Neural cell (in vitro differentiated cells): ENCODE measurements around the gene CALCA. TPM values are rescaled to one million over a fixed set of nuclear protein-coding genes. Genes with fewer than 3 reads are reported as not detected.

Experiments
- H2AFZ ChIP-seq: fragments of 200-600, 300-800 bp; sonication (generic), shearing (Covaris generic); 2 replicates; pipeline ENCODE4 v1.6.0; 2014; ENCODE audit warnings: low read depth, mild to moderate bottlenecking, antibody characterized with exemption, low read length, moderate library complexity
- H3F3A ChIP-seq: fragments of 200-600 bp; shearing (Covaris generic); 2 replicates; pipeline ENCODE4 v1.6.1; 2016; ENCODE audit warnings: mild to moderate bottlenecking, moderate library complexity, mixed read lengths, antibody characterized with exemption, low read length; ENCODE audit not compliant: insufficient read depth, poor library complexity, severe bottlenecking
- H3K27ac ChIP-seq: fragments of 200-600, 300-800 bp; sonication (generic), shearing (Covaris generic); 2 replicates; pipeline ENCODE4 v1.5.1; 2014; ENCODE audit warnings: mild to moderate bottlenecking, low read length, moderate library complexity
- H3K27me3 ChIP-seq: fragments of 300-800, 200-600 bp; sonication (generic), shearing (Covaris generic); 2 replicates; pipeline ENCODE4 v1.6.0; 2014; ENCODE audit warnings: mild to moderate bottlenecking, low read depth, low read length, moderate library complexity; ENCODE audit not compliant: insufficient read depth
- H3K36me3 ChIP-seq: fragments of 300-800, 200-600 bp; sonication (generic), shearing (Covaris generic); 2 replicates; pipeline ENCODE4 v1.5.1; 2014; ENCODE audit warnings: mild to moderate bottlenecking, antibody characterized with exemption, low read length, moderate library complexity; ENCODE audit not compliant: insufficient read depth
- H3K4me2 ChIP-seq: fragments of 300-800, 200-600 bp; sonication (generic), shearing (Covaris generic); 2 replicates; pipeline ENCODE4 v1.6.0; 2014; ENCODE audit warnings: mild to moderate bottlenecking, low read length
- H3K4me3 ChIP-seq: fragments of 300-800, 200-600 bp; sonication (generic), shearing (Covaris generic); 2 replicates; pipeline ENCODE4 v1.5.1; 2014; ENCODE audit warnings: mild to moderate bottlenecking, low read length, moderate library complexity
- H3K79me2 ChIP-seq: fragments of 200-600 bp; shearing (Covaris generic); replicated peaks from 2 replicates; pipeline ENCODE4 v1.6.0; 2014; ENCODE audit warnings: mild to moderate bottlenecking, low read length, moderate library complexity; ENCODE audit not compliant: insufficient read depth
- H3K9ac ChIP-seq: fragments of 300-800, 200-600 bp; sonication (generic), shearing (Covaris generic); 2 replicates; pipeline ENCODE4 v1.6.1; 2016; ENCODE audit warnings: mild to moderate bottlenecking, low read length, mixed read lengths
- H3K9me2 ChIP-seq: fragments of 200-600 bp; shearing (Covaris generic); 2 replicates; pipeline ENCODE4 v1.6.1; 2016; ENCODE audit warnings: mild to moderate bottlenecking, low read length, mixed read lengths; ENCODE audit not compliant: insufficient read depth
- H3K9me3 ChIP-seq: fragments of 200-600, 300-800 bp; sonication (generic), shearing (Covaris generic); 2 replicates; pipeline ENCODE4 v1.6.1; 2016; ENCODE audit warnings: mild to moderate bottlenecking, mixed run types, low read length, moderate library complexity, mixed read lengths
- H4K20me1 ChIP-seq: fragments of 200-600 bp; shearing (Covaris generic); 2 replicates; pipeline ENCODE4 v1.6.1; 2016; ENCODE audit warnings: mild to moderate bottlenecking, mixed run types; ENCODE audit not compliant: insufficient read depth
- EP300 ChIP-seq: fragments of 450-650 bp; conservative IDR thresholded peaks from 2 replicates; pipeline ENCODE4 v1.6.1; 2014; ENCODE audit warnings: antibody characterized with exemption, mild to moderate bottlenecking, moderate library complexity; ENCODE audit not compliant: poor library complexity, severe bottlenecking
- EZH2 ChIP-seq: fragments of 200-600, 300-800 bp; shearing (Covaris generic), sonication (generic); IDR thresholded peaks from 2 replicates; pipeline ENCODE4 v1.6.1; 2014; ENCODE audit warnings: antibody characterized with exemption, low read length, borderline replicate concordance, mild to moderate bottlenecking; ENCODE audit not compliant: insufficient read depth, poor library complexity, severe bottlenecking
- POLR2AphosphoS5 ChIP-seq: IDR thresholded peaks from 2 replicates; pipeline ENCODE4 v1.6.1; 2012
- RAD21 ChIP-seq: fragments of 450-650 bp; conservative IDR thresholded peaks from 2 replicates; pipeline ENCODE4 v1.6.1; 2014; ENCODE audit warnings: antibody characterized with exemption, mild to moderate bottlenecking, moderate library complexity
- SMC3 ChIP-seq: fragments of 450-650 bp; conservative IDR thresholded peaks from 2 replicates; pipeline ENCODE4 v1.6.1; 2014; ENCODE audit warnings: antibody characterized with exemption, mild to moderate bottlenecking, moderate library complexity; ENCODE audit not compliant: poor library complexity
- TAF1 ChIP-seq: IDR thresholded peaks from 2 replicates; pipeline ENCODE4 v1.6.1; 2012; ENCODE audit warnings: low read depth
- polyA plus RNA-seq: library from polyadenylated mRNA; depleted of rRNA; stranded (reverse); fragments of >200 nt; gene quantifications from 2 replicates; pipeline ENCODE4 v1.2.3, GENCODE V29; 2014
- TF ChIP-seq, protein P1 (sequence below): fragments of 450-650 bp; IDR thresholded peaks from 2 replicates; pipeline ENCODE4 v1.5.1; 2014; ENCODE audit warnings: antibody characterized with exemption, mild to moderate bottlenecking, moderate library complexity; ENCODE audit not compliant: poor library complexity, severe bottlenecking
- TF ChIP-seq, protein P2 (sequence below): IDR thresholded peaks from 2 replicates; pipeline ENCODE4 v1.6.1; 2012; ENCODE audit warnings: borderline replicate concordance

The CALCA gene
- polyA plus RNA-seq, 1 donor from 2014 or later, result not detected

DNA sequence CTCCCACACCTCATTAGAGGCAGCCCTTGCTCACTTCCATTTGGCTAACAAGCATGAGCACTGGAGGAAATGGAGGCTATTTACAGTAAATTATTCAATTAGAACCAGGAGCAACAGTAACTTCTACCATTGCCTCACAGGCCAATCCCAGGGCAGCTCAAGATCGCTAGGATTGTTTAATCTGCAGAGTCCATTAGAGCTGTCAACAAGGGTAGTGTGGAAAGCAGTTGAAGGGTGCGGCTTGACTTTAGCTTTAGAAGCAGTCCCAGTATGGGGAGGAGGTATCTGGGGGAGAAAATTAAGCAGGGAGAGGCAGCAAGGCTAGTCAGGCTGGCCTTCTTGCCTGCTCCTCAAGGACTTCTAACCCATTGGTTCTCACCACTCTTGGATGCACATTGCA, 41.8 kb downstream of the CALCA start:
- Histone ChIP-seq H3K27me3 (no peaks in the 10 kb centered on the region), H3K4me2 (no peak overlapping the region), H3K9me2 (no peaks in the 10 kb centered on the region), H4K20me1 (no peaks in the 10 kb centered on the region), H3K79me2 (no peaks in the 10 kb centered on the region), H3K9ac (no peak overlapping the region), H3K4me3 (no peak overlapping the region), H3K36me3 (no peaks in the 10 kb centered on the region), H2AFZ (no peak overlapping the region), H3K27ac (no peak overlapping the region), H3K9me3 (no peaks in the 10 kb centered on the region), H3F3A (no peaks in the 10 kb centered on the region)
- TF ChIP-seq TAF1 (no peak), EP300 (no peak), SMC3 (no peak), EZH2 (no peak), RAD21 (no peak), POLR2AphosphoS5 (no peak)
- TF ChIP-seq, protein P1, sequence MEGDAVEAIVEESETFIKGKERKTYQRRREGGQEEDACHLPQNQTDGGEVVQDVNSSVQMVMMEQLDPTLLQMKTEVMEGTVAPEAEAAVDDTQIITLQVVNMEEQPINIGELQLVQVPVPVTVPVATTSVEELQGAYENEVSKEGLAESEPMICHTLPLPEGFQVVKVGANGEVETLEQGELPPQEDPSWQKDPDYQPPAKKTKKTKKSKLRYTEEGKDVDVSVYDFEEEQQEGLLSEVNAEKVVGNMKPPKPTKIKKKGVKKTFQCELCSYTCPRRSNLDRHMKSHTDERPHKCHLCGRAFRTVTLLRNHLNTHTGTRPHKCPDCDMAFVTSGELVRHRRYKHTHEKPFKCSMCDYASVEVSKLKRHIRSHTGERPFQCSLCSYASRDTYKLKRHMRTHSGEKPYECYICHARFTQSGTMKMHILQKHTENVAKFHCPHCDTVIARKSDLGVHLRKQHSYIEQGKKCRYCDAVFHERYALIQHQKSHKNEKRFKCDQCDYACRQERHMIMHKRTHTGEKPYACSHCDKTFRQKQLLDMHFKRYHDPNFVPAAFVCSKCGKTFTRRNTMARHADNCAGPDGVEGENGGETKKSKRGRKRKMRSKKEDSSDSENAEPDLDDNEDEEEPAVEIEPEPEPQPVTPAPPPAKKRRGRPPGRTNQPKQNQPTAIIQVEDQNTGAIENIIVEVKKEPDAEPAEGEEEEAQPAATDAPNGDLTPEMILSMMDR, result no peak
- TF ChIP-seq, protein P2, sequence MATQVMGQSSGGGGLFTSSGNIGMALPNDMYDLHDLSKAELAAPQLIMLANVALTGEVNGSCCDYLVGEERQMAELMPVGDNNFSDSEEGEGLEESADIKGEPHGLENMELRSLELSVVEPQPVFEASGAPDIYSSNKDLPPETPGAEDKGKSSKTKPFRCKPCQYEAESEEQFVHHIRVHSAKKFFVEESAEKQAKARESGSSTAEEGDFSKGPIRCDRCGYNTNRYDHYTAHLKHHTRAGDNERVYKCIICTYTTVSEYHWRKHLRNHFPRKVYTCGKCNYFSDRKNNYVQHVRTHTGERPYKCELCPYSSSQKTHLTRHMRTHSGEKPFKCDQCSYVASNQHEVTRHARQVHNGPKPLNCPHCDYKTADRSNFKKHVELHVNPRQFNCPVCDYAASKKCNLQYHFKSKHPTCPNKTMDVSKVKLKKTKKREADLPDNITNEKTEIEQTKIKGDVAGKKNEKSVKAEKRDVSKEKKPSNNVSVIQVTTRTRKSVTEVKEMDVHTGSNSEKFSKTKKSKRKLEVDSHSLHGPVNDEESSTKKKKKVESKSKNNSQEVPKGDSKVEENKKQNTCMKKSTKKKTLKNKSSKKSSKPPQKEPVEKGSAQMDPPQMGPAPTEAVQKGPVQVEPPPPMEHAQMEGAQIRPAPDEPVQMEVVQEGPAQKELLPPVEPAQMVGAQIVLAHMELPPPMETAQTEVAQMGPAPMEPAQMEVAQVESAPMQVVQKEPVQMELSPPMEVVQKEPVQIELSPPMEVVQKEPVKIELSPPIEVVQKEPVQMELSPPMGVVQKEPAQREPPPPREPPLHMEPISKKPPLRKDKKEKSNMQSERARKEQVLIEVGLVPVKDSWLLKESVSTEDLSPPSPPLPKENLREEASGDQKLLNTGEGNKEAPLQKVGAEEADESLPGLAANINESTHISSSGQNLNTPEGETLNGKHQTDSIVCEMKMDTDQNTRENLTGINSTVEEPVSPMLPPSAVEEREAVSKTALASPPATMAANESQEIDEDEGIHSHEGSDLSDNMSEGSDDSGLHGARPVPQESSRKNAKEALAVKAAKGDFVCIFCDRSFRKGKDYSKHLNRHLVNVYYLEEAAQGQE, result no peak

DNA sequence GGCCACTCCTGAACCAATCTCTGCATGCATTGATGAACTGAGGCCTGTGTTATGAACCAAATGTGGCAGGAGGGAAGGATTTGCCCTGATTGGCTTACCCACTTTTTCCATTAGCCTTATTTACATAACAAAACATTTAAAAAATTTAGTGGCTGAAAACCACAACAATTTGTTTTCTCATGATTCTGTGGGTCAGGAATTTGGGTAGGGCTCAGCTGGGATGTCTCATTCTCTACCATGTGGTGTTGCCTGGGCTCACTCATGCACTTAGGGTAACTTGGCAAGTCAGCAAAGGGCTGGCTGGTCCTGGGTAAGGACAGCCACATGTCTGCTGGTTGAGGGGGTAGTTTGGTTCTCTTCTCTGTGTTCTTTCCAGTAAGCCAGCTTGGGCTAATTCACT, 45.0 kb downstream of the CALCA start:
- Histone ChIP-seq H3K36me3 (no peaks in the 10 kb centered on the region), H2AFZ (no peak overlapping the region), H3K9me3 (no peaks in the 10 kb centered on the region), H3K27me3 (no peaks in the 10 kb centered on the region), H3K9me2 (no peaks in the 10 kb centered on the region), H4K20me1 (no peaks in the 10 kb centered on the region), H3K4me2 (no peak overlapping the region), H3K27ac (no peak overlapping the region), H3K9ac (no peak overlapping the region), H3K4me3 (no peak overlapping the region), H3F3A (no peaks in the 10 kb centered on the region), H3K79me2 (no peaks in the 10 kb centered on the region)
- TF ChIP-seq EP300, result no peak

DNA sequence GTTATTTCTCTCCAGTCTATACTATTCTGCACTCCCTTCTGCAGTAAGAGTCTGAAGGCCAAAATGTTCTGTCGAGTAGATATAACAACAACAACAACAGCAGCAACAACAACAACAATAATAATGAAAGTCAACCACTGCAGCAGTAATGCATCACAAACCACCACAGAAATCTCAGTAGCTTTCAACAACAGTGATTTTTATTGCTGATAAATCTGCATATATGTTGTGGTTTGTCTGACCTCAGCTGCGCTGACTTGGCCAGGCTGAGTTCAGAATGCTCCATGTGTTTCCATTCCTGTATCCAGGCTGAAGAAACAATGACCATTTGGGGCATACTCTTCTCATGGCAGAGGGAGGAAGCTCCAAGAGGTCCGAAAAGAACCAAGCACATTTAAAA, 47.8 kb downstream of the CALCA start:
- Histone ChIP-seq H3K79me2 (no peaks in the 10 kb centered on the region), H3K9me3 (no peaks in the 10 kb centered on the region), H3F3A (no peaks in the 10 kb centered on the region), H3K27me3 (no peaks in the 10 kb centered on the region), H3K4me3 (no peak overlapping the region), H3K9ac (no peak overlapping the region), H3K27ac (no peak overlapping the region), H3K4me2 (no peak overlapping the region), H2AFZ (no peak overlapping the region), H4K20me1 (no peaks in the 10 kb centered on the region), H3K9me2 (no peaks in the 10 kb centered on the region), H3K36me3 (no peaks in the 10 kb centered on the region)
- TF ChIP-seq, protein P2, result no peak
- TF ChIP-seq RAD21, result no peak
- TF ChIP-seq, protein P1, result no peak
- no peak for TF ChIP-seq EP300
